Chondrocyte (in vitro differentiated cells): ENCODE data around the gene SLC28A1. TPM values are rescaled to one million over a fixed set of nuclear protein-coding genes. Genes with fewer than 3 reads are reported as not detected.
A peak's percentile ranks its signal among the peaks of the same experiment; 100 is the strongest.
"Not testable (repeated sequence)": the region's sequence is repeated elsewhere in the genome, so short reads cannot be mapped to it uniquely, and the experiment has no call there.

ENCODE experiments used
- DNase-seq: peaks from one replicate; pipeline ENCODE4 v3.0.0; 2021; ENCODE audit warnings: mixed read lengths, low spot score
- H3K27ac Mint-ChIP-seq: one replicate; pipeline ENCODE4 v1.8.0; 2021; ENCODE audit warnings: mild to moderate bottlenecking, moderate library complexity, mixed read lengths; ENCODE audit not compliant: unreplicated experiment
- H3K27me3 Mint-ChIP-seq: 2 replicates; pipeline ENCODE4 v1.8.0; 2021; ENCODE audit warnings: low read depth, mixed read lengths
- H3K36me3 Mint-ChIP-seq: 2 replicates; pipeline ENCODE4 v1.8.0; 2021; ENCODE audit warnings: low read depth, mixed read lengths
- H3K4me1 Mint-ChIP-seq: 2 replicates; pipeline ENCODE4 v1.8.0; 2021; ENCODE audit warnings: low read depth, mild to moderate bottlenecking, mixed read lengths
- H3K4me3 Mint-ChIP-seq: one replicate; pipeline ENCODE4 v1.8.0; 2021; ENCODE audit warnings: mild to moderate bottlenecking, moderate library complexity, mixed read lengths; ENCODE audit not compliant: unreplicated experiment
- H3K9me3 Mint-ChIP-seq: 2 replicates; pipeline ENCODE4 v1.8.0; 2021; ENCODE audit warnings: low read depth, mixed read lengths
- CTCF ChIP-seq: fragments of 200-600 bp; sonication (generic); IDR thresholded peaks from 2 replicates; pipeline ENCODE4 v1.5.0; 2021; ENCODE audit warnings: antibody characterized with exemption, mild to moderate bottlenecking, moderate library complexity
- total RNA-seq: library from RNA; stranded (reverse); gene quantifications from 3 replicates; pipeline ENCODE4 v1.2.1, GENCODE V29; 2021

Gene SLC28A1
- total RNA-seq, 1 donor from 2014 or later = not detected

- H3K27me3 Mint-ChIP-seq = no peaks in the 10 kb centered on the region
- DNase-seq = no peak
Measured at GRCh38 chr15:84982301-84982920, 97.9 kb downstream of the SLC28A1 start.

GRCh38 chr15:84983294-84983693, 98.8 kb downstream of the SLC28A1 start:
- no peak for TF ChIP-seq CTCF
- no peaks in the 10 kb centered on the region for H3K27me3 Mint-ChIP-seq
- peaks cover 2% of the 10 kb centered on the region for H3K36me3 Mint-ChIP-seq
- peaks cover 28% of the 10 kb centered on the region for H3K4me1 Mint-ChIP-seq
- no peak overlapping the region for H3K27ac Mint-ChIP-seq
- H3K9me3 Mint-ChIP-seq = no peaks in the 10 kb centered on the region
- H3K4me3 Mint-ChIP-seq = peak overlapping the region; percentile 92
- DNase-seq = no peak

More at GRCh38 chr15:84982301-84982920, 97.9 kb downstream of the SLC28A1 start:
- Mint-ChIP-seq H3K27ac (peak overlapping the region; percentile 91), H3K9me3 (no peaks in the 10 kb centered on the region), H3K4me3 (peak overlapping the region; percentile 92), H3K36me3 (peaks cover 2% of the 10 kb centered on the region), H3K4me1 (peaks cover 28% of the 10 kb centered on the region)
- no peak for TF ChIP-seq CTCF

- Mint-ChIP-seq H3K4me3 (no peak overlapping the region), H3K9me3 (no peaks in the 10 kb centered on the region), H3K27ac (no peak overlapping the region), H3K27me3 (no peaks in the 10 kb centered on the region), H3K36me3 (peaks cover 2% of the 10 kb centered on the region), H3K4me1 (peaks cover 28% of the 10 kb centered on the region)
- no peak for TF ChIP-seq CTCF
- DNase-seq = no peak
Measured at GRCh38 chr15:84983711-84984110, 99.2 kb downstream of the SLC28A1 start.

GRCh38 chr15:84985158-84985557, 100.7 kb downstream of the SLC28A1 start:
- DNase-seq = no peak
- no peak for TF ChIP-seq CTCF
- Mint-ChIP-seq H3K27me3 (no peaks in the 10 kb centered on the region), H3K4me1 (peaks cover 21% of the 10 kb centered on the region), H3K4me3 (no peak overlapping the region), H3K9me3 (no peaks in the 10 kb centered on the region), H3K36me3 (peaks cover 2% of the 10 kb centered on the region), H3K27ac (no peak overlapping the region)

- H3K4me3 Mint-ChIP-seq, H3K27me3 Mint-ChIP-seq, H3K27ac Mint-ChIP-seq, H3K9me3 Mint-ChIP-seq, DNase-seq, H3K36me3 Mint-ChIP-seq: not testable (repeated sequence)
- peaks cover 25% of the 10 kb centered on the region for H3K4me1 Mint-ChIP-seq
Measured at GRCh38 chr15:84987351-84987750, 102.9 kb downstream of the SLC28A1 start.

GRCh38 chr15:84987949-84988624, 103.6 kb downstream of the SLC28A1 start:
- Mint-ChIP-seq H3K4me3 (no peak overlapping the region), H3K4me1 (peaks cover 25% of the 10 kb centered on the region)
- DNase-seq = no peak

More at GRCh38 chr15:84987949-84988624, 103.6 kb downstream of the SLC28A1 start:
- Mint-ChIP-seq H3K27ac (no peak overlapping the region), H3K36me3 (peaks cover 2% of the 10 kb centered on the region), H3K9me3 (no peaks in the 10 kb centered on the region), H3K27me3 (no peaks in the 10 kb centered on the region)
- TF ChIP-seq CTCF = no peak
